ENCODE data around the gene TRPM8. TPM values are rescaled to one million over a fixed set of nuclear protein-coding genes. Genes with fewer than 3 reads are reported as not detected.
A peak's percentile ranks its signal among the peaks of the same experiment; 100 is the strongest.

TRPM8 gene
- total RNA-seq, 1 experiment from 2014 or later: 3.9 TPM

DNA sequence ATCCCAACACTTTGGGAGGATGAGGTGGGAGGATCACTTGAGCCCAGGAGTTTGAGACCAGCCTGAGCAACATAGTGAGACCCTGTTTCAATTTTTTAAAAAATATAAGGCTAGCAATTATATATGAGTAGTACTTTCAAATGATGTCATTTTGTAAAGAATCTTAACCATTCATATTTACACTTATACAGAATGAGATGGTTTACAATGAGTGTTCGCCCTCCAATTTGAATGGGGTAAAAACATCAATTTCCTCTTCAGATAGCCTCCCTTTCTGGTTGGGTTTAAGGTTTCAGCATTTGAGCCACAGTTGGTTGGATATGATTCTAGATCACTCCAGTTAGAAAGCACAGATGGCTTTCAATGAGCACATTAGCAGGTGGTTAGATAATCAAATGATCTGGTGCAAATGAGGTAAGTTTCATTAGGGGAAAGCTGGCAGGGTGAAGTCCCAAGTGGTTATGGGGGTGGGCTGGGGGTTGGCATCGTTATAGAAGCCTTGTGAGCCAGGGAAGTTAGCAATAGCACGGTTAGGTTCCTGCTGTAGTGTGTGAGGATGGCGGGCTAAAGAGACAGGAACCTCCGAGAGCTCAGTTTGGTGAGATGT is 63.9 kb downstream of the TRPM8 start:
- in situ Hi-C loops (cut with HindIII; ENCODE audit: low pct_unique_long_range_greater_than_20kb, low sequenced_read_pairs): no loop called here
- no TSS peak for BruUV-seq (replicated peaks)
- POLR2A ChIA-PET: interaction anchor here (0.6 kb wide), 1 partner anchor 510 kb away, joined by 3 read pairs; no protein-coding TSS in a partner anchor

DNA sequence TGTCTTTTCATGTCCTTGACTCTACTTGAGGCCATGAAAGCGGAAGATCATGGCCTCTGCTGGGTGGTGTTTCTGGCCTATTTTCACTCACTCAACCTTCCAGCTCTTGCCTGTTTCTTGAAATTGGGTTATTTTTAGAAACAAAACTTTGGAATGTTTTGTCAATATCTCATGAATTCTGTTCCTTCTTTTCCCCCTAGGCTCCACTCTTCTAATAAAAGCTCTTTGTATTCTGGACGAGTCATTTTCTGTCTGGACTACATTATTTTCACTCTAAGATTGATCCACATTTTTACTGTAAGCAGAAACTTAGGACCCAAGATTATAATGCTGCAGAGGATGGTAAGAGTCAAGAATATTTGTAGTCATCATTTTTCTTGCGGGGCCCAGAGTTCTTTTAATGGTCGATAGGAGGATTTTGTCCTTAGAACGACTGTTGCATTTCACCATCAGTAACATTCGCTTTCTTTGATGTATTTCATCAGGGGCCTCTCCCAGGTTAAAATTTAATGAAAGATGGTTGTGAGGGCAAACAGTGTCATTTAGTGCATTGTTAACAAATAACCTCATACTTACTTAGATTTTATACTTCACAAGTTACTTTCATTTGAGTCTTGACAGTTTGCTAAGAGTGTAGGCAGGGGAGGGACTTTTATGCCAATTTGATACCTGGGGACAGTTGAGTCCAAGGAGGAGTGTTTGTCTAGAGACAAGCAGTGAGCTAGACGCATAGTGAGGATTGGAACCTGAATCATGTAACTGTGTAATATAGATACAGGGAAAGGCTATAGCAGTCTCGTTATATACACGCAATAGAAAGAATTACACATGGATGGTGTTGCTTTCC is 64.6 kb downstream of the TRPM8 start:
- BruUV-seq (replicated peaks): no TSS peak
- Histone ChIP-seq H3K27me3 (ENCODE audit: control insufficient read depth, insufficient read depth, low read length) (no peaks in the 10 kb centered on the region), H3K36me3 (ENCODE audit: control insufficient read depth, insufficient read depth, low read length) (no peaks in the 10 kb centered on the region), H3K27ac (ENCODE audit: low read length) (peak overlapping the region; percentile 48; the same call in 1 of the 2 replicates), H3K4me1 (ENCODE audit: control insufficient read depth, insufficient read depth, low read length) (peaks cover 22% of the 10 kb centered on the region), H3K4me3 (ENCODE audit: low read depth in 2 of 2, low read length in 2 of 2) (no peak overlapping the region), H3K9me3 (ENCODE audit: control insufficient read depth, insufficient read depth, low read depth, low read length) (peaks cover 8% of the 10 kb centered on the region; the same call in 1 of the 2 replicates)
- ChIA-PET POLR2A (interaction anchor here (0.6 kb wide), 1 partner anchor 509 kb away, joined by 3 read pairs; no protein-coding TSS in a partner anchor), CTCF (no interaction called here)
- ATAC-seq (no peak), DNase-seq (ENCODE audit: low read depth, low spot score) (no peak)
- no peak for TF ChIP-seq POLR2AphosphoS5 (IDR thresholded peaks at IDR 0.05; ENCODE audit: low read depth, low read length)
- no peak for TF ChIP-seq TCF7L2 (IDR thresholded peaks at IDR 0.05; ENCODE audit: low read depth, low read length)
- TF ChIP-seq, protein P1, sequence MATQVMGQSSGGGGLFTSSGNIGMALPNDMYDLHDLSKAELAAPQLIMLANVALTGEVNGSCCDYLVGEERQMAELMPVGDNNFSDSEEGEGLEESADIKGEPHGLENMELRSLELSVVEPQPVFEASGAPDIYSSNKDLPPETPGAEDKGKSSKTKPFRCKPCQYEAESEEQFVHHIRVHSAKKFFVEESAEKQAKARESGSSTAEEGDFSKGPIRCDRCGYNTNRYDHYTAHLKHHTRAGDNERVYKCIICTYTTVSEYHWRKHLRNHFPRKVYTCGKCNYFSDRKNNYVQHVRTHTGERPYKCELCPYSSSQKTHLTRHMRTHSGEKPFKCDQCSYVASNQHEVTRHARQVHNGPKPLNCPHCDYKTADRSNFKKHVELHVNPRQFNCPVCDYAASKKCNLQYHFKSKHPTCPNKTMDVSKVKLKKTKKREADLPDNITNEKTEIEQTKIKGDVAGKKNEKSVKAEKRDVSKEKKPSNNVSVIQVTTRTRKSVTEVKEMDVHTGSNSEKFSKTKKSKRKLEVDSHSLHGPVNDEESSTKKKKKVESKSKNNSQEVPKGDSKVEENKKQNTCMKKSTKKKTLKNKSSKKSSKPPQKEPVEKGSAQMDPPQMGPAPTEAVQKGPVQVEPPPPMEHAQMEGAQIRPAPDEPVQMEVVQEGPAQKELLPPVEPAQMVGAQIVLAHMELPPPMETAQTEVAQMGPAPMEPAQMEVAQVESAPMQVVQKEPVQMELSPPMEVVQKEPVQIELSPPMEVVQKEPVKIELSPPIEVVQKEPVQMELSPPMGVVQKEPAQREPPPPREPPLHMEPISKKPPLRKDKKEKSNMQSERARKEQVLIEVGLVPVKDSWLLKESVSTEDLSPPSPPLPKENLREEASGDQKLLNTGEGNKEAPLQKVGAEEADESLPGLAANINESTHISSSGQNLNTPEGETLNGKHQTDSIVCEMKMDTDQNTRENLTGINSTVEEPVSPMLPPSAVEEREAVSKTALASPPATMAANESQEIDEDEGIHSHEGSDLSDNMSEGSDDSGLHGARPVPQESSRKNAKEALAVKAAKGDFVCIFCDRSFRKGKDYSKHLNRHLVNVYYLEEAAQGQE (IDR thresholded peaks at IDR 0.05; ENCODE audit: insufficient read depth in 1 of 2, low read depth in 2 of 2, low read length in 1 of 2): no peak
- TF ChIP-seq, protein P2, sequence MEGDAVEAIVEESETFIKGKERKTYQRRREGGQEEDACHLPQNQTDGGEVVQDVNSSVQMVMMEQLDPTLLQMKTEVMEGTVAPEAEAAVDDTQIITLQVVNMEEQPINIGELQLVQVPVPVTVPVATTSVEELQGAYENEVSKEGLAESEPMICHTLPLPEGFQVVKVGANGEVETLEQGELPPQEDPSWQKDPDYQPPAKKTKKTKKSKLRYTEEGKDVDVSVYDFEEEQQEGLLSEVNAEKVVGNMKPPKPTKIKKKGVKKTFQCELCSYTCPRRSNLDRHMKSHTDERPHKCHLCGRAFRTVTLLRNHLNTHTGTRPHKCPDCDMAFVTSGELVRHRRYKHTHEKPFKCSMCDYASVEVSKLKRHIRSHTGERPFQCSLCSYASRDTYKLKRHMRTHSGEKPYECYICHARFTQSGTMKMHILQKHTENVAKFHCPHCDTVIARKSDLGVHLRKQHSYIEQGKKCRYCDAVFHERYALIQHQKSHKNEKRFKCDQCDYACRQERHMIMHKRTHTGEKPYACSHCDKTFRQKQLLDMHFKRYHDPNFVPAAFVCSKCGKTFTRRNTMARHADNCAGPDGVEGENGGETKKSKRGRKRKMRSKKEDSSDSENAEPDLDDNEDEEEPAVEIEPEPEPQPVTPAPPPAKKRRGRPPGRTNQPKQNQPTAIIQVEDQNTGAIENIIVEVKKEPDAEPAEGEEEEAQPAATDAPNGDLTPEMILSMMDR (IDR thresholded peaks at IDR 0.05): no peak
- TF ChIP-seq SIN3A (IDR thresholded peaks at IDR 0.05; ENCODE audit: borderline replicate concordance, insufficient read depth, low read depth, low read length): no peak
- in situ Hi-C loops (cut with HindIII; ENCODE audit: low pct_unique_long_range_greater_than_20kb, low sequenced_read_pairs): no loop called here
- intact Hi-C loops (cut with micrococcal nuclease; ENCODE audit: unreplicated experiment): no loop called here

More for the DNA sequence above, 63.9 kb downstream of the TRPM8 start:
- peaks cover 8% of the 10 kb centered on the region; the same call in 1 of the 2 replicates for H3K9me3 ChIP-seq (ENCODE audit: control insufficient read depth, insufficient read depth, low read depth, low read length)
- TF ChIP-seq, protein P2 (IDR thresholded peaks at IDR 0.05): no peak
- H3K36me3 ChIP-seq (ENCODE audit: control insufficient read depth, insufficient read depth, low read length): no peaks in the 10 kb centered on the region
- H3K27ac ChIP-seq (ENCODE audit: low read length): peak overlapping the region; percentile 46
- CTCF ChIA-PET: no interaction called here
- no peak overlapping the region for H3K4me3 ChIP-seq (ENCODE audit: low read depth in 2 of 2, low read length in 2 of 2)
- no peak for DNase-seq (ENCODE audit: low read depth, low spot score)
- no peaks in the 10 kb centered on the region for H3K27me3 ChIP-seq (ENCODE audit: control insufficient read depth, insufficient read depth, low read length)
- intact Hi-C loops (cut with micrococcal nuclease; ENCODE audit: unreplicated experiment): no loop called here
- no peak for ATAC-seq
- H3K4me1 ChIP-seq (ENCODE audit: control insufficient read depth, insufficient read depth, low read length): peaks cover 29% of the 10 kb centered on the region

Measured in Panc1 (cell line).